ENCODE results near the gene NBAS.

Gene NBAS

GRCh38 chr2:15160201-15160991 is 400.7 kb downstream of the NBAS start:
- no peak for TF ChIP-seq CTCF (conservative IDR thresholded peaks at IDR 0.05)
- H3K27ac ChIP-seq: no peak overlapping the region

GRCh38 chr2:15159751-15160177 is 401.4 kb downstream of the NBAS start:
- peak; percentile 74 for TF ChIP-seq CTCF (conservative IDR thresholded peaks at IDR 0.05)
- H3K27ac ChIP-seq: no peak overlapping the region

GRCh38 chr2:15159206-15159605 is 401.9 kb downstream of the NBAS start:
- H3K27ac ChIP-seq: no peak overlapping the region
- TF ChIP-seq CTCF (conservative IDR thresholded peaks at IDR 0.05): no peak

- no peak for TF ChIP-seq CTCF (conservative IDR thresholded peaks at IDR 0.05)
- H3K27ac ChIP-seq: no peak overlapping the region
These were observed 402.6 kb downstream of the NBAS start for GRCh38 chr2:15158532-15158931.

- no peak overlapping the region for H3K27ac ChIP-seq
- TF ChIP-seq CTCF (conservative IDR thresholded peaks at IDR 0.05): no peak
These were observed 403.0 kb downstream of the NBAS start for GRCh38 chr2:15158100-15158499.

GRCh38 chr2:15155959-15156574 is 405.1 kb downstream of the NBAS start:
- TF ChIP-seq CTCF (conservative IDR thresholded peaks at IDR 0.05): no peak
- H3K27ac ChIP-seq: no peak overlapping the region

- no peak for TF ChIP-seq CTCF (conservative IDR thresholded peaks at IDR 0.05)
- H3K27ac ChIP-seq: no peak overlapping the region
These were observed 406.8 kb downstream of the NBAS start for GRCh38 chr2:15154297-15154696.

All from VCaP (cell line).